DOHH2 (cell line): ENCODE results near the gene MRPL4.

Experiments used
- CTCF ChIP-seq: fragments of 200-600 bp; sonication (generic); IDR thresholded peaks from one replicate; pipeline ENCODE4 v1.5.1; 2014; ENCODE audit warnings: antibody characterized with exemption, mild to moderate bottlenecking, low read depth, low read length; ENCODE audit not compliant: poor library complexity, severe bottlenecking
- EZH2phosphoT487 ChIP-seq: fragments of 200-600 bp; sonication (generic); IDR thresholded peaks from 2 replicates; pipeline ENCODE4 v1.6.1; 2017; ENCODE audit warnings: borderline replicate concordance, mild to moderate bottlenecking, antibody characterized with exemption, low read length, moderate library complexity, mixed read lengths

GRCh38 chr19:10254244-10254643 lies 2.2 kb downstream of the MRPL4 start:
- TF ChIP-seq CTCF (no peak), EZH2phosphoT487 (no peak)
